Fibroblast of lung (primary cell): ENCODE measurements around the gene RNF38. TPM values are rescaled to one million over a fixed set of nuclear protein-coding genes. Genes with fewer than 3 reads are reported as not detected.
A peak's percentile ranks its signal among the peaks of the same experiment; 100 is the strongest.

ENCODE experiments used
- DNase-seq, 2 donors: peaks; one replicate each; pipeline versions ENCODE4 v3.0.0 to v3.0.0-alpha.2; 2010; ENCODE audit warnings: low read depth in 2 of 2
- H2AFZ ChIP-seq: 2 replicates; pipeline ENCODE4 v1.5.1; 2012; ENCODE audit warnings: low read length, control low read depth, inconsistent platforms
- H3K27ac ChIP-seq: 2 replicates; pipeline ENCODE4 v1.5.1; 2011; ENCODE audit warnings: low read length, control low read depth; ENCODE audit not compliant: insufficient read depth
- H3K27me3 ChIP-seq: 2 replicates; pipeline ENCODE4 v1.5.1; 2011; ENCODE audit warnings: mild to moderate bottlenecking, low read length; ENCODE audit not compliant: control insufficient read depth, insufficient read depth
- H3K36me3 ChIP-seq: 2 replicates; pipeline ENCODE4 v1.5.1; 2011; ENCODE audit warnings: low read length; ENCODE audit not compliant: control insufficient read depth, insufficient read depth
- H3K4me1 ChIP-seq: 2 replicates; pipeline ENCODE4 v1.5.1; 2011; ENCODE audit warnings: low read length; ENCODE audit not compliant: control insufficient read depth, insufficient read depth; ENCODE audit errors: extremely low read depth
- H3K4me2 ChIP-seq: 2 replicates; pipeline ENCODE4 v1.5.1; 2011; ENCODE audit warnings: low read length, control low read depth; ENCODE audit not compliant: insufficient read depth; ENCODE audit errors: extremely low read depth
- H3K4me3 ChIP-seq, 4 experiments: fragments of 200-600 bp in 1 of 4; sonication (generic) in 1 of 4; replicated peaks in 1 of 4; 2 replicates each; pipeline ENCODE4 v1.5.1; 2011 to 2016; ENCODE audit warnings: low read length in 4 of 4, low read depth in 3 of 4, mild to moderate bottlenecking in 3 of 4, control low read depth in 2 of 4, inconsistent platforms in 1 of 4, mixed read lengths in 1 of 4; ENCODE audit not compliant: insufficient read depth in 1 of 4; ENCODE audit errors: control extremely low read depth in 1 of 4
- H3K79me2 ChIP-seq: 2 replicates; pipeline ENCODE4 v1.5.1; 2012; ENCODE audit warnings: mild to moderate bottlenecking, low read length, inconsistent platforms; ENCODE audit not compliant: control insufficient read depth, insufficient read depth
- H3K9ac ChIP-seq: 2 replicates; pipeline ENCODE4 v1.5.1; 2011; ENCODE audit warnings: mild to moderate bottlenecking, low read length, control low read depth; ENCODE audit not compliant: insufficient read depth
- H3K9me3 ChIP-seq: 2 replicates; pipeline ENCODE4 v1.5.1; 2012; ENCODE audit warnings: low read depth, low read length; ENCODE audit not compliant: control insufficient read depth, insufficient read depth
- H4K20me1 ChIP-seq: 2 replicates; pipeline ENCODE4 v1.5.1; 2011; ENCODE audit warnings: low read length; ENCODE audit not compliant: control insufficient read depth, insufficient read depth; ENCODE audit errors: extremely low read depth
- CTCF ChIP-seq, 2 donors: IDR thresholded peaks in 1 of 2; conservative IDR thresholded peaks in 1 of 2; 1 replicate in 1 of 2; 2 replicates in 1 of 2; pipeline ENCODE4 v1.5.1; 2011 to 2012; ENCODE audit warnings: low read length in 2 of 2, control low read depth in 1 of 2, inconsistent platforms in 1 of 2, low read depth in 1 of 2, mild to moderate bottlenecking in 1 of 2
- EZH2 ChIP-seq: IDR thresholded peaks from 2 replicates; pipeline ENCODE4 v1.5.1; 2012; ENCODE audit warnings: low read length, control low read depth, mild to moderate bottlenecking; ENCODE audit errors: missing control alignments
- polyA plus RNA-seq, 2 donors: library from polyadenylated mRNA; depleted of rRNA in 1 of 2; stranded (reverse) in 1 of 2; unstranded in 1 of 2; fragments of >200 nt; gene quantifications; 2 replicates each; pipeline ENCODE4 v1.2.1, GENCODE V29; 2011 to 2012; ENCODE audit warnings: missing spikeins in 1 of 2
- total RNA-seq: library from RNA; depleted of rRNA; stranded (reverse); fragments of >200 nt; gene quantifications from 2 replicates; pipeline ENCODE4 v1.2.1, GENCODE V29; 2014

Gene RNF38
- total and polyA plus RNA-seq, 2 donors (not counting 1 experiment from before 2014, with no cell fraction given) = 8.9 to 18.8 TPM

GRCh38 chr9:36345103-36345846 is 54.8 kb downstream of the RNF38 start:
- H3K9me3 ChIP-seq = no peaks in the 10 kb centered on the region
- no peak overlapping the region for H3K27ac ChIP-seq
- H3K9ac ChIP-seq = no peak overlapping the region
- H3K4me1 ChIP-seq = no peaks in the 10 kb centered on the region
- H3K4me3 ChIP-seq = no peak overlapping the region
- H3K27me3 ChIP-seq = no peaks in the 10 kb centered on the region
- no peaks in the 10 kb centered on the region for H4K20me1 ChIP-seq
- DNase-seq = no peak
- peaks cover 4% of the 10 kb centered on the region for H3K36me3 ChIP-seq
- H3K79me2 ChIP-seq = no peaks in the 10 kb centered on the region
- H2AFZ ChIP-seq = no peak overlapping the region
- TF ChIP-seq CTCF (conservative IDR thresholded peaks at IDR 0.05 in 1 of 2, IDR thresholded peaks at IDR 0.05 in 1 of 2; ENCODE audit: low read depth in 1 of 2, low read length in 2 of 2) (no peak), EZH2 (no peak)
- no peak overlapping the region for H3K4me2 ChIP-seq

GRCh38 chr9:36341936-36342577 is 58.0 kb downstream of the RNF38 start:
- H3K4me1 ChIP-seq = no peaks in the 10 kb centered on the region
- no peak overlapping the region for H3K4me3 ChIP-seq
- DNase-seq = peak in 1 of 2 donors; percentile 20
- no peaks in the 10 kb centered on the region for H3K9me3 ChIP-seq
- H4K20me1 ChIP-seq = no peaks in the 10 kb centered on the region
- H3K9ac ChIP-seq = no peak overlapping the region
- H3K79me2 ChIP-seq = no peaks in the 10 kb centered on the region
- no peak overlapping the region for H3K27ac ChIP-seq
- no peak overlapping the region for H3K4me2 ChIP-seq
- no peak overlapping the region for H2AFZ ChIP-seq
- no peaks in the 10 kb centered on the region for H3K27me3 ChIP-seq
- H3K36me3 ChIP-seq = peaks cover 4% of the 10 kb centered on the region
- TF ChIP-seq EZH2 (no peak), CTCF (conservative IDR thresholded peaks at IDR 0.05 in 1 of 2, IDR thresholded peaks at IDR 0.05 in 1 of 2; ENCODE audit: low read depth in 1 of 2, low read length in 2 of 2) (no peak)

GRCh38 chr9:36337865-36338264 is 62.2 kb downstream of the RNF38 start:
- Histone ChIP-seq H3K4me2 (no peak overlapping the region), H3K4me1 (no peaks in the 10 kb centered on the region), H3K36me3 (peaks cover 4% of the 10 kb centered on the region), H3K27me3 (no peaks in the 10 kb centered on the region), H3K4me3 (no peak overlapping the region), H2AFZ (no peak overlapping the region), H4K20me1 (no peaks in the 10 kb centered on the region), H3K27ac (no peak overlapping the region), H3K79me2 (no peaks in the 10 kb centered on the region), H3K9me3 (no peaks in the 10 kb centered on the region), H3K9ac (no peak overlapping the region)
- DNase-seq = peak in 1 of 2 donors; percentile 11
- TF ChIP-seq CTCF (conservative IDR thresholded peaks at IDR 0.05 in 1 of 2, IDR thresholded peaks at IDR 0.05 in 1 of 2; ENCODE audit: low read depth in 1 of 2, low read length in 2 of 2) (no peak), EZH2 (no peak)
